Measurements from ENCODE around the gene FCRL3.
"Not testable (repeated sequence)": the region's sequence is repeated elsewhere in the genome, so short reads cannot be mapped to it uniquely, and the experiment has no call there.

Gene FCRL3

GRCh38 chr1:157700732-157701131 lies at the start of gene FCRL3:
FCRL3 (minus strand) TSS chr1:157700769; CDS start chr1:157700489, 280 bp downstream.
- no peak for DNase-seq (ENCODE audit: low read depth)

- DNase-seq (ENCODE audit: low read depth) = no peak
These were observed 47.8 kb upstream of the FCRL3 start for GRCh38 chr1:157748262-157748817.

GRCh38 chr1:157739229-157739901 lies 38.8 kb upstream of the FCRL3 start:
- DNase-seq (ENCODE audit: low read depth) = no peak

GRCh38 chr1:157735991-157736390 lies 35.4 kb upstream of the FCRL3 start:
- not testable (repeated sequence) for DNase-seq (ENCODE audit: low read depth)

- DNase-seq (ENCODE audit: low read depth) = no peak
These were observed 33.8 kb upstream of the FCRL3 start for GRCh38 chr1:157734321-157734720.

- no peak for DNase-seq (ENCODE audit: low read depth)
These were observed 32.2 kb upstream of the FCRL3 start for GRCh38 chr1:157732755-157733154.

GRCh38 chr1:157725221-157725577 lies 24.6 kb upstream of the FCRL3 start:
- DNase-seq (ENCODE audit: low read depth) = no peak

GRCh38 chr1:157724537-157725220 lies 24.1 kb upstream of the FCRL3 start:
- DNase-seq (ENCODE audit: low read depth) = no peak

GRCh38 chr1:157723157-157723556 lies 22.6 kb upstream of the FCRL3 start:
- no peak for DNase-seq (ENCODE audit: low read depth)

GRCh38 chr1:157721985-157722384 lies 21.4 kb upstream of the FCRL3 start:
- no peak for DNase-seq (ENCODE audit: low read depth)

- DNase-seq (ENCODE audit: low read depth) = no peak
These were observed 15.2 kb upstream of the FCRL3 start for GRCh38 chr1:157715736-157716135.

- no peak for DNase-seq (ENCODE audit: low read depth)
These were observed 11.2 kb upstream of the FCRL3 start for GRCh38 chr1:157711802-157712201.

GRCh38 chr1:157704878-157705277 lies 4.3 kb upstream of the FCRL3 start:
- DNase-seq (ENCODE audit: low read depth) = no peak

GRCh38 chr1:157703981-157704380 lies 3.4 kb upstream of the FCRL3 start:
- DNase-seq (ENCODE audit: low read depth) = no peak

GRCh38 chr1:157702308-157702825 lies 1.8 kb upstream of the FCRL3 start:
- no peak for DNase-seq (ENCODE audit: low read depth)

- no peak for DNase-seq (ENCODE audit: low read depth)
These were observed 264 bp downstream of the FCRL3 start for GRCh38 chr1:157700305-157700704.

GRCh38 chr1:157697781-157698569 lies 2.6 kb downstream of the FCRL3 start:
- DNase-seq (ENCODE audit: low read depth) = no peak

- DNase-seq (ENCODE audit: low read depth) = no peak
These were observed 3.5 kb downstream of the FCRL3 start for GRCh38 chr1:157696966-157697628.

- no peak for DNase-seq (ENCODE audit: low read depth)
These were observed 5.2 kb downstream of the FCRL3 start for GRCh38 chr1:157695417-157695816.

- DNase-seq (ENCODE audit: low read depth) = no peak
These were observed 9.2 kb downstream of the FCRL3 start for GRCh38 chr1:157691285-157691920.

- no peak for DNase-seq (ENCODE audit: low read depth)
These were observed 17.7 kb downstream of the FCRL3 start for GRCh38 chr1:157682710-157683437.

Measured in activated T-helper 9 cell treated with anti-CD3 and anti-CD28 coated beads, Interleukin-2, amount 50 U/mL, for 16 hours (primary cell).